ENCODE data around the gene RICTOR. TPM values are rescaled to one million over a fixed set of nuclear protein-coding genes. Genes with fewer than 3 reads are reported as not detected.

The RICTOR gene
- total and polyA plus RNA-seq, 9 of the 15 experiments (the other 6 are each of a cell fraction or from before 2014, with no cell fraction given), result 13.9 to 46.6 (median 22.6) TPM

GRCh38 chr5:39080597-39081204 is 6.5 kb upstream of the RICTOR start (continued):
- 0 out of 2 replicates have a peak, but pooled peaks have one; percentile 43 for TF ChIP-seq ARID3A (IDR thresholded peaks at IDR 0.05; ENCODE audit: borderline replicate concordance, low read depth, low read length)
- 0 out of 2 replicates have a peak, but pooled peaks have one; percentile 29 for TF ChIP-seq KAT7 (CRISPR knock-in tag; IDR thresholded peaks at IDR 0.05; ENCODE audit: borderline replicate concordance)
- no peak for TF ChIP-seq SRSF1 (IDR thresholded peaks at IDR 0.05; ENCODE audit: low read depth, low read length)
- no peak for TF ChIP-seq TCFL5 (CRISPR knock-in tag; conservative IDR thresholded peaks at IDR 0.05)
- TF ChIP-seq HLTF (IDR thresholded peaks at IDR 0.05), result no peak
- TF ChIP-seq ZBTB5 (IDR thresholded peaks at IDR 0.05), result 0 out of 2 replicates have a peak, but pooled peaks have one; percentile 18
- no peak for TF ChIP-seq HOXB6 (CRISPR knock-in tag; IDR thresholded peaks at IDR 0.05; ENCODE audit: borderline replicate concordance)
- no peak for TF ChIP-seq ZNF23 (CRISPR knock-in tag; IDR thresholded peaks at IDR 0.05)
- TF ChIP-seq ADNP (tag; IDR thresholded peaks at IDR 0.05), result peak; percentile 65
- TF ChIP-seq MNT (conservative IDR thresholded peaks at IDR 0.05), result no peak
- TF ChIP-seq HBP1 (CRISPR knock-in tag; IDR thresholded peaks at IDR 0.05), result no peak
- TF ChIP-seq LEF1 (IDR thresholded peaks at IDR 0.05), result no peak
- TF ChIP-seq PPARD (CRISPR knock-in tag; IDR thresholded peaks at IDR 0.05), result no peak
- peak; percentile 68 for TF ChIP-seq HMBOX1 (IDR thresholded peaks at IDR 0.05)
- no peak for TF ChIP-seq ZNF511 (CRISPR knock-in tag; IDR thresholded peaks at IDR 0.05)
- TF ChIP-seq CEBPG (CRISPR knock-in tag; IDR thresholded peaks at IDR 0.05), result no peak
- peak; percentile 42 to 44; a peak in 2 of 4 replicates for TF ChIP-seq CEBPG (tag; conservative IDR thresholded peaks at IDR 0.05 in 1 of 2, IDR thresholded peaks at IDR 0.05 in 1 of 2)
- TF ChIP-seq ZNF384 (IDR thresholded peaks at IDR 0.05; ENCODE audit: low read depth, low read length), result 0 out of 2 replicates have a peak, but pooled peaks have one; percentile 20
- TF ChIP-seq ILK (tag; IDR thresholded peaks at IDR 0.05; ENCODE audit: borderline replicate concordance, low read depth), result no peak
- TF ChIP-seq L3MBTL2 (IDR thresholded peaks at IDR 0.05), result no peak; the same call in 1 of the 2 replicates
